Effector memory CD4-positive, alpha-beta T cell (primary cell): ENCODE results near the gene KRCC1.

Experiments
- DNase-seq, 3 donors: peaks; one replicate each; pipeline ENCODE4 v3.0.0-alpha.2; 2020
- H3K27ac ChIP-seq: 2 replicates; pipeline ENCODE4 v1.7.0; 2013; ENCODE audit warnings: mild to moderate bottlenecking, low read length, moderate library complexity; ENCODE audit not compliant: insufficient read depth, poor library complexity, severe bottlenecking
- H3K27me3 ChIP-seq: replicated peaks from 2 replicates; pipeline ENCODE4 v1.7.0; 2013; ENCODE audit warnings: mild to moderate bottlenecking, low read length; ENCODE audit not compliant: insufficient read depth, control insufficient read depth, poor library complexity, severe bottlenecking
- H3K36me3 ChIP-seq: 2 replicates; pipeline ENCODE4 v1.7.0; 2013; ENCODE audit warnings: mild to moderate bottlenecking, low read length, moderate library complexity; ENCODE audit not compliant: control insufficient read depth, insufficient read depth
- H3K4me1 ChIP-seq: 2 replicates; pipeline ENCODE4 v1.7.0; 2013; ENCODE audit warnings: low read length, mild to moderate bottlenecking; ENCODE audit not compliant: control insufficient read depth, insufficient read depth, poor library complexity, severe bottlenecking
- H3K4me3 ChIP-seq: 2 replicates; pipeline ENCODE4 v1.7.0; 2013; ENCODE audit warnings: low read length, low read depth, mild to moderate bottlenecking; ENCODE audit not compliant: insufficient read depth, poor library complexity, severe bottlenecking
- H3K9me3 ChIP-seq: 2 replicates; pipeline ENCODE4 v1.7.0; 2013; ENCODE audit warnings: mild to moderate bottlenecking, low read length, moderate library complexity; ENCODE audit not compliant: control insufficient read depth

The KRCC1 gene

DNA sequence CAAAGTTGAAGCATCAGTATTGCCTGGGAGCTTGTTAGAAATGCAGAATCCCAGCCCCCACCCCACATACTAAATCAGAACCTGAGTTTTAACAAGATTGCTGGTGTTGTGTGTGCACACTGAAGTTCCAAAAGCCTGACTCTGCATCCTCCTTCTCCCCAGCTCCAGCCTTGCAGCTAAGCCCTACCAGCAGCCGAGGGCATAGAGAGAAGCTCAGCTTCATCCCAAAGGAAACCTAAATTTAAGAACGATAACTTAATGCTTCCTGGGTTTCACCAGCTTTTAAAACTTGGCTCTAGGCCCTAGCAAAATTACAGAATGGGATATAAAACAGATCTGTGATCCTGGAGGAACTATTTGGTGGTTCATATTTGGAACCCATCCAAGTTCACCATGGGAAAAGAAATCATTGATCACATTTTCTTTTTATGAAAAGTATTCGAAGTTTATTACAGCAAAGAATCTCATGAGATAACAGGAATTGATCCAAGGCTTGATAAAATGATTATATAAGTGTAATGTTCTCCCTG, 23.1 kb upstream of the KRCC1 start:
- no peak overlapping the region for H3K4me3 ChIP-seq
- no peaks in the 10 kb centered on the region for H3K4me1 ChIP-seq
- H3K9me3 ChIP-seq: no peaks in the 10 kb centered on the region
- no peaks in the 10 kb centered on the region for H3K36me3 ChIP-seq
- no peak for DNase-seq
- no peak overlapping the region for H3K27ac ChIP-seq
- no peaks in the 10 kb centered on the region for H3K27me3 ChIP-seq

- Histone ChIP-seq H3K4me1 (no peaks in the 10 kb centered on the region), H3K9me3 (no peaks in the 10 kb centered on the region), H3K27ac (no peak overlapping the region), H3K4me3 (no peak overlapping the region), H3K36me3 (no peaks in the 10 kb centered on the region), H3K27me3 (no peaks in the 10 kb centered on the region)
- DNase-seq: no peak
Measured at GRCh38 chr2:88077080-88077479, 21.5 kb upstream of the KRCC1 start.

DNA sequence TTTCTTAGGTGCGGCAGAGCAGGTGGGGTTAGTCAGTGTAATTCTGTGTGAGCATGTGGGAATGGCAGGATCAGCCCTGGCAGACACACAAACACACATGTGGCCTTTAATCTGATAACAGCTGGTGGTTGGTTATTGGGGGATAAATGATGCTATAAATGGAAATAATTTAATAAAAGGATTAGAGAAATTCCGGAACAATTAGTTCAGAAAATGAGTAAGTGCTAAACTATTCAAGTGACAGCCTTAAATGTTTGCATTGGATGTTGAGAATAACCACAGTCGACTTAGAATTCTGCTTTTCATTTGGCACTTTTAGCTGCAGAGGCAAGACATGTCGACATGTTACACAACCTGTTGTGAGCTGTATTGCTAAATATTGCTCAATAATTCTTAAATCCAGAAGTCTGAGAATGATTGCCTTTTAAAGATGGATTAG, 19.3 kb upstream of the KRCC1 start:
- DNase-seq: no peak
- Histone ChIP-seq H3K9me3 (no peaks in the 10 kb centered on the region), H3K36me3 (no peaks in the 10 kb centered on the region)

DNA sequence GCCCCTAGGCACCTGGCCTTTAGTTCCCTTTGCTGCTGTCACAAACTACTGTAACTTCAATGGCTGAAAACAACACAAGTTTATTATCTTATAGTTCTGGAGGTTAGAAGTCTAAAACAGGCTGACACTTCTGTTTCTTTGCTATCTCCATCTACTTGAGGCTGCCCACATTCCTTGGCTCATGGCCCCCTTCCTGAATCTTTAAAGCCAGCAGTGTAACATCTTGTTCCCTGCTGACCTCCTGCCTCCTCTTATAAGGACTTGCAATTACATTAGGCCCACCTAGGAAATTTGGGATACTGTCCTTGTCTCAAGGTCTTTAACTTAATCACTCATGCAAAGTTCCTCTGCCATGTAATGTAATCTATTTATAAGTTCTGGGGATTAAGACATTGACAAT, 18.6 kb upstream of the KRCC1 start:
- Histone ChIP-seq H3K9me3 (no peaks in the 10 kb centered on the region), H3K27ac (no peak overlapping the region), H3K27me3 (no peaks in the 10 kb centered on the region), H3K4me3 (no peak overlapping the region), H3K4me1 (no peaks in the 10 kb centered on the region), H3K36me3 (no peaks in the 10 kb centered on the region)
- no peak for DNase-seq

More for the DNA sequence above, 19.3 kb upstream of the KRCC1 start:
- no peaks in the 10 kb centered on the region for H3K27me3 ChIP-seq
- H3K27ac ChIP-seq: no peak overlapping the region
- H3K4me3 ChIP-seq: no peak overlapping the region
- no peaks in the 10 kb centered on the region for H3K4me1 ChIP-seq

GRCh38 chr2:88071365-88071764, 15.8 kb upstream of the KRCC1 start:
- no peaks in the 10 kb centered on the region for H3K4me1 ChIP-seq
- no peak overlapping the region for H3K4me3 ChIP-seq
- no peaks in the 10 kb centered on the region for H3K36me3 ChIP-seq
- H3K27ac ChIP-seq: no peak overlapping the region
- H3K9me3 ChIP-seq: no peaks in the 10 kb centered on the region
- H3K27me3 ChIP-seq: no peaks in the 10 kb centered on the region
- no peak for DNase-seq

DNA sequence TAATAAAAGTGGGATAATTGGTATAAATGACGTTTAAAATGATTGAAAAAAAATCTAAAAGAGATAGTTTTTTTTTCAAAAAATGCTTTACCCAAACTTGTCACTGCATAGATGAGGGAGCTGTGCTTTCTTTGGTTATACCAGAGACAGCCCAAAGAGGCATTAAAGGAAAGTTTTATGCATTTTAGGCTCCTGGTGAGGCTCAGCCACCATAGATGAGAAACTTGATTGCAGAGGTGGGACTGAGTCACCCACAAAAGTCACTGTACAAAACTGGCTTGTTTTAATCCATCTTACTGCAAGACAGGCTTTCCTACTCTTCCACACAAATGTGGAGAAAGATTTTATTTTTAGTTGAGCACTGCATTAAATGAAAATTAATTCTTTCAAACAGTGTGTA, 14.5 kb upstream of the KRCC1 start:
- Histone ChIP-seq H3K4me1 (no peaks in the 10 kb centered on the region), H3K27ac (no peak overlapping the region), H3K27me3 (no peaks in the 10 kb centered on the region), H3K4me3 (no peak overlapping the region), H3K36me3 (no peaks in the 10 kb centered on the region), H3K9me3 (no peaks in the 10 kb centered on the region)
- no peak for DNase-seq

GRCh38 chr2:88069117-88069516, 13.5 kb upstream of the KRCC1 start:
- no peak for DNase-seq
- no peaks in the 10 kb centered on the region for H3K4me1 ChIP-seq
- no peaks in the 10 kb centered on the region for H3K27me3 ChIP-seq
- H3K36me3 ChIP-seq: no peaks in the 10 kb centered on the region
- no peak overlapping the region for H3K27ac ChIP-seq
- no peaks in the 10 kb centered on the region for H3K9me3 ChIP-seq
- no peak overlapping the region for H3K4me3 ChIP-seq

DNA sequence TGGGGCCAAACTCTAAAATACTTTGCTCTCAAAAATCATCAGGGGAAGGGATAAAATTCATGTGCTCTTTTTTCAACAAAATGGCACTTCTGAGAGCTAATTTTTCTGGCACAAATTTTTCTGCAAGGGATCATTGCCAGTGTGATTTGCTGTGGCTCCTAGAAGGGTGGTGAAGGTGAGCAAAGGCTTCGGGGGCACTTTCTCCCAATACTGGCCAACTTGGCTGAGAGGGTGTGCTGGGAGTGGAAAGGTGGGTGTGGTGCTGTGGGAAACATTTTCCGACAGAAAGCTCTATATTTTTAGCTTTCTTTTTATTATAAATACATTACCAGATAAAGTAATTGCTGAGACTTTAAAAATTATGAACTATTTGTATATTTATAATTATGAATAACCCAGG, 12.5 kb upstream of the KRCC1 start:
- no peak for DNase-seq
- no peak overlapping the region for H3K27ac ChIP-seq
- H3K36me3 ChIP-seq: no peaks in the 10 kb centered on the region
- H3K27me3 ChIP-seq: no peaks in the 10 kb centered on the region
- H3K4me3 ChIP-seq: no peak overlapping the region
- no peaks in the 10 kb centered on the region for H3K9me3 ChIP-seq
- no peaks in the 10 kb centered on the region for H3K4me1 ChIP-seq

- no peak for DNase-seq
- Histone ChIP-seq H3K36me3 (no peaks in the 10 kb centered on the region), H3K4me3 (no peak within 1 kb of the TSS), H3K9me3 (no peaks in the 10 kb centered on the region), H3K27me3 (no peaks in the 10 kb centered on the region), H3K4me1 (no peaks in the 10 kb centered on the region), H3K27ac (no peak within 1 kb of the TSS)
Measured at GRCh38 chr2:88067598-88067997, 12.0 kb upstream of the KRCC1 start, which contains the start of gene SMYD1. SMYD1 (plus strand) TSS chr2:88067825; CDS start chr2:88067865, 40 bp downstream.

- DNase-seq: no peak
- H3K4me3 ChIP-seq: no peak overlapping the region
- no peaks in the 10 kb centered on the region for H3K27me3 ChIP-seq
- no peak overlapping the region for H3K27ac ChIP-seq
- H3K36me3 ChIP-seq: no peaks in the 10 kb centered on the region
- no peaks in the 10 kb centered on the region for H3K4me1 ChIP-seq
- no peaks in the 10 kb centered on the region for H3K9me3 ChIP-seq
Measured at GRCh38 chr2:88067189-88067588, 11.6 kb upstream of the KRCC1 start.
